GM06990 (cell line): Measurements from ENCODE around the gene PAPOLA.

Experiments used
- DNase-seq: peaks from one replicate; pipeline ENCODE4 v3.0.0-alpha.2; 2011; ENCODE audit not compliant: insufficient read length; ENCODE audit errors: extremely low read depth
- H3K27me3 ChIP-seq: replicated peaks from 2 replicates; pipeline ENCODE4 v1.6.0; 2011; ENCODE audit warnings: low read length; ENCODE audit not compliant: control insufficient read depth, insufficient read depth
- H3K36me3 ChIP-seq: 2 replicates; pipeline ENCODE4 v1.5.1; 2011; ENCODE audit warnings: low read length; ENCODE audit not compliant: control insufficient read depth, insufficient read depth
- H3K4me3 ChIP-seq: replicated peaks from 2 replicates; pipeline ENCODE4 v1.5.1; 2011; ENCODE audit warnings: low read depth, mild to moderate bottlenecking, control low read depth, low read length
- CTCF ChIP-seq: IDR thresholded peaks from 2 replicates; pipeline ENCODE4 v1.5.1; 2011; ENCODE audit warnings: low read length, control low read depth, mild to moderate bottlenecking, inconsistent platforms; ENCODE audit not compliant: insufficient read depth, poor library complexity, severe bottlenecking

PAPOLA gene

GRCh38 chr14:96568621-96569020 lies 66.4 kb downstream of the PAPOLA start:
- peaks cover 2% of the 10 kb centered on the region for H3K36me3 ChIP-seq
- TF ChIP-seq CTCF = no peak
- no peaks in the 10 kb centered on the region for H3K27me3 ChIP-seq
- no peak for DNase-seq
- no peak overlapping the region for H3K4me3 ChIP-seq

- DNase-seq = no peak
- H3K36me3 ChIP-seq = peaks cover 2% of the 10 kb centered on the region
- no peak for TF ChIP-seq CTCF
- no peaks in the 10 kb centered on the region for H3K27me3 ChIP-seq
- no peak overlapping the region for H3K4me3 ChIP-seq
Measured at GRCh38 chr14:96571311-96571710, 69.1 kb downstream of the PAPOLA start.

GRCh38 chr14:96573473-96574100 lies 71.4 kb downstream of the PAPOLA start:
- Histone ChIP-seq H3K27me3 (no peaks in the 10 kb centered on the region), H3K4me3 (no peak overlapping the region), H3K36me3 (peaks cover 2% of the 10 kb centered on the region)
- TF ChIP-seq CTCF = no peak
- DNase-seq = no peak

- no peak for DNase-seq
- Histone ChIP-seq H3K36me3 (peaks cover 2% of the 10 kb centered on the region), H3K4me3 (no peak overlapping the region), H3K27me3 (no peaks in the 10 kb centered on the region)
- TF ChIP-seq CTCF = no peak
Measured at GRCh38 chr14:96574171-96574632, 72.0 kb downstream of the PAPOLA start.

GRCh38 chr14:96574633-96575632 lies 72.8 kb downstream of the PAPOLA start:
- no peak for DNase-seq
- Histone ChIP-seq H3K36me3 (peaks cover 2% of the 10 kb centered on the region), H3K4me3 (no peak overlapping the region), H3K27me3 (no peaks in the 10 kb centered on the region)
- no peak for TF ChIP-seq CTCF
